C4-2B (cell line): ENCODE measurements around the gene CACNA1B.

Experiments used
- H3K27ac ChIP-seq: fragments of 450-650 bp; 2 replicates; pipeline ENCODE4 v1.5.1; 2017
- CTCF ChIP-seq: fragments of 450-650 bp; conservative IDR thresholded peaks from 2 replicates; pipeline ENCODE4 v1.5.1; 2017; ENCODE audit warnings: mild to moderate bottlenecking
- ZFX ChIP-seq: fragments of 450-650 bp; IDR thresholded peaks from 2 replicates; pipeline ENCODE4 v1.6.1; 2017

CACNA1B gene

GRCh38 chr9:138049085-138049778 lies 171.7 kb downstream of the CACNA1B start:
- TF ChIP-seq CTCF (no peak), ZFX (no peak)
- no peak overlapping the region for H3K27ac ChIP-seq

DNA sequence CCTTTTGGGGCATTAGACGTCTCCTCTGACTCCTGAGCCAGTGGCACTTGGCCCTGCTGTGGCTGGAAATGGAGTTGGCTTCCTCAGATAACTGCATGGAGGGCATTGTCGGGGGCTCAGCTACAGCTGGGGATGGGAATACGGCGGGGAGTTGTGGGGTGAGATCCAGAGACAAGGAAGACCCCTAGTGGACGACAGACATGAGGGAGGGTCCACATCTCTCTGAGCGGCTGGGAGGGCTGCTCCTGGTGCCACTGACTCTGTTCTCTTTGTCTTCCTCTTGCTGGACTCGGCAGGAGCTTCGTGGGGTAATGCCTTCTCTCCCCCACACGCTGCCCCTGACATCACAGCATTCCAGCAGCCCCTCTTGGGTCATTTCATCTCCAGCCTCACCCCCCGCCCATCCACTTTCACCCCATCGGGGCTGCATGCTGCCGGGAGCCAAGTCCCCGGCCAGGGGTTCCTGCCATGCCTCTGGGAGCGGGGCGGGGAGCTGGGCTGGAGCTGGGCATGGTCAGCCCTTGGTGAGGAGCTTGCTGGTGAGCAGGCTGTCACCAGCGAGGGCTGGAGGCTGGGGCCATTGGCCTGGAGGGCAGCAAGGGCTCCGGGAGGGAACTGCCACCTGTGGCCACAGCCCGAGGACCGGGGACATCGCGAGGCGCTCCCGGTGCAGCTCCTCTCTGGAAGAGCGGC lies 172.3 kb downstream of the CACNA1B start:
- no peak for TF ChIP-seq CTCF
- TF ChIP-seq ZFX, result no peak
- H3K27ac ChIP-seq, result no peak overlapping the region

GRCh38 chr9:138050472-138051330 lies 173.1 kb downstream of the CACNA1B start:
- H3K27ac ChIP-seq, result no peak overlapping the region
- TF ChIP-seq CTCF (no peak), ZFX (no peak)

DNA sequence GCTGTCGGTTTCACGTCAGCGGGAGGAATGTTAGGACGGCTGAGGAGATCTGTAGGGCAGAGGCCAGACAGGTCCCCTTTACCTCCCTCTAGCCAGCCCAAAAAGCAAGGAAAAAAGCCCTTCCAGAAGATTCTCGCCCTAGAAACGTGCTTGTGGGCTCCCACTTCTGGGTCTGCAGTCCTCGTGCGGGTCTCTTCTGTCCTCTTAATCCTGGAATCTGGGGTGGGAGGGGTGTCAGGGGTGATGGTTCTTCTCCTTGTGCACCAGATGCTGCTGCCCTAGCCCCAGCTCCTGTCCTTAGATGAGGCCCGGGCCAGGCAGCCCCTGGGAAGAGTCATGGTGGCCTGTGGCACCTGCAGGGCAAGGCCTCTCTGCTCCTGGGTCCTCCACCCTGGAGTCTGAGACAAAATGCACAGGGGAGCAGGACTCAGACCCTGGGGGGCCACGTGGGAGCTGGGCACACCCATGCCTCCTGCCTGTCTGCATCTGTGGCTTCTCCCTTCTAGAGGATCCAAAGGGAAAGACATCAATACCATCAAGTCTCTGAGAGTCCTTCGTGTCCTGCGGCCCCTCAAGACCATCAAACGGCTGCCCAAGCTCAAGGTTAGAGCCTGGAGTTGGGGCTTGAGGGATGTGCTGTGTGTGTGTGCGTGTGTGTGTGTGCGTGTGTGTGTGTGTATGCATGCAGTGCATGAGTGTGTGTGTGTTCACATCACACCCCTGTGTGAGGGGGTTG lies 174.2 kb downstream of the CACNA1B start:
- TF ChIP-seq CTCF, result no peak
- TF ChIP-seq ZFX, result no peak
- no peak overlapping the region for H3K27ac ChIP-seq

DNA sequence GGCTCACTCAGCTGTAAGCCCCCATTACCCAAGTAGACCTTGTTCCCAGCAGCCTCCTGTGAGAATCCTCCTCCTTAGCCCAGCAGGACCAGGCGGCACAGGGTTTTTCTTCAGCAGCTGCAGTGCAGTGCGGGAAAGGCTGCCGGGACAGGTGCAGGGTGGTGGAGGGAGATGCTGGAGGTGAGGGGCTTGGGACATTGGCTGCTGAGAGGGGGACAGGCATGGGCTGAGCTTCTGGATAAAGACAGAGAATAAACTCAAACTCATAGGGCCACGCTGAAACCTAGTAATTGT lies 174.7 kb downstream of the CACNA1B start:
- TF ChIP-seq ZFX (no peak), CTCF (no peak)
- no peak overlapping the region for H3K27ac ChIP-seq

GRCh38 chr9:138052635-138053320 lies 175.2 kb downstream of the CACNA1B start:
- TF ChIP-seq ZFX (no peak), CTCF (no peak)
- H3K27ac ChIP-seq, result no peak overlapping the region
